NB4 (cell line): ENCODE data around the gene PPHLN1.
A peak's percentile ranks its signal among the peaks of the same experiment; 100 is the strongest.

Experiments used
- DNase-seq: peaks from one replicate; pipeline ENCODE4 v3.0.0; 2010; ENCODE audit warnings: low read depth
- H3K4me3 ChIP-seq: one replicate; pipeline ENCODE4 v1.5.1; 2011; ENCODE audit warnings: mild to moderate bottlenecking, low read depth, low read length, moderate library complexity
- MYC ChIP-seq: IDR thresholded peaks from 2 replicates; pipeline ENCODE4 v1.6.1; 2011; ENCODE audit warnings: low read depth, low read length
- POLR2A ChIP-seq: IDR thresholded peaks from 2 replicates; pipeline ENCODE4 v1.6.1; 2011; ENCODE audit warnings: mild to moderate bottlenecking; ENCODE audit not compliant: insufficient read length; ENCODE audit errors: extremely low read depth
- TF ChIP-seq, protein P1 (sequence below): IDR thresholded peaks from one replicate; pipeline ENCODE4 v1.5.1; 2012; ENCODE audit warnings: low read depth, low read length
- TF ChIP-seq, protein P2 (sequence below): IDR thresholded peaks from 2 replicates; pipeline ENCODE4 v1.6.1; 2011; ENCODE audit warnings: low read depth, low read length

The PPHLN1 gene, protein sequence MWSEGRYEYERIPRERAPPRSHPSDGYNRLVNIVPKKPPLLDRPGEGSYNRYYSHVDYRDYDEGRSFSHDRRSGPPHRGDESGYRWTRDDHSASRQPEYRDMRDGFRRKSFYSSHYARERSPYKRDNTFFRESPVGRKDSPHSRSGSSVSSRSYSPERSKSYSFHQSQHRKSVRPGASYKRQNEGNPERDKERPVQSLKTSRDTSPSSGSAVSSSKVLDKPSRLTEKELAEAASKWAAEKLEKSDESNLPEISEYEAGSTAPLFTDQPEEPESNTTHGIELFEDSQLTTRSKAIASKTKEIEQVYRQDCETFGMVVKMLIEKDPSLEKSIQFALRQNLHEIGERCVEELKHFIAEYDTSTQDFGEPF

DNA sequence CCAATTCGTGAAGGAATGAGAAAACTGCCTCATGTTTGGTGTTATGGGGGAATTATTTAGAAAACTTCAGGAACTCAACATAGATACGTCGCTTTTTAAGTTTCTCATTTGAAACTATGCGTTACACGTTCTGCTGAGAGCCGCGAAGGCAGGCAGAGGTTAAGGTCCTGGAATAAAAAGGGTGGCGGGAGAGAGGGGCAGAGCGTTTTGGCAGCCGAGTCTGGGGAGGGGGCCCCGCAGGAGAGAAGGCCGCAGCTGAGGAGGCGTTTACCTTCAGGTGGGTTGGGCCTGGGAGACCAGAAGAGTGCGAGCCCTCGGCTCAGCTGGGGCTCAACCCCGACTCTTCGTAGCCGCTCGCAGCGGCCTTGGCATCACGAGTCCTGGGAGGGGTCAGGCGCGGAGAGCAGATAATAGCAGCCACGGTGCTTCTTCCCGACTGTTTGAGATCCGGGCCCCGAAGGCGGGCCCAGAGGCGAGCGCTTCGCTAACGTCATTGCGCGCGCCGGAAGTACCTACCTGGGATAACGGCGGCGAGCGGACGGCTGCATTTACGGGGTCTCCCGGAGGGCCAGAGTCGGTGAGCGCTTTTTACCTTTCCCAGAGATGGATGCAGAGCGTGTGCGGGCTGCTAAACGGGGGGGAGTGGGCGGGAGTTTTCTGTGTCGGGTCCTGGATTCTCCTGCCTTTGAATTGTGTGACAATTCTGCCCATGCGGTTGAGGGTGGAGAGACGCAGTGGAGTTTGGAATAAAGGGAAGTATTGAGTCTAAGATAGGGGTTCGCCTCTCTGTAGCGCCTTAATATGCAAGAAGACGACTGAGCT lies at the start of gene PPHLN1, which contains the start of gene ZCRB1:
TSS of gene PPHLN1 (plus strand) at position 515 of the 822 bp plus-strand sequence. CDS start 9,736 bp downstream, outside the sequence.
TSS of gene ZCRB1 (minus strand) at position 442 of the 822 bp plus-strand sequence. CDS start 1,992 bp downstream, outside the sequence.
- DNase-seq, result peak; percentile 91
- TF ChIP-seq, protein P1, sequence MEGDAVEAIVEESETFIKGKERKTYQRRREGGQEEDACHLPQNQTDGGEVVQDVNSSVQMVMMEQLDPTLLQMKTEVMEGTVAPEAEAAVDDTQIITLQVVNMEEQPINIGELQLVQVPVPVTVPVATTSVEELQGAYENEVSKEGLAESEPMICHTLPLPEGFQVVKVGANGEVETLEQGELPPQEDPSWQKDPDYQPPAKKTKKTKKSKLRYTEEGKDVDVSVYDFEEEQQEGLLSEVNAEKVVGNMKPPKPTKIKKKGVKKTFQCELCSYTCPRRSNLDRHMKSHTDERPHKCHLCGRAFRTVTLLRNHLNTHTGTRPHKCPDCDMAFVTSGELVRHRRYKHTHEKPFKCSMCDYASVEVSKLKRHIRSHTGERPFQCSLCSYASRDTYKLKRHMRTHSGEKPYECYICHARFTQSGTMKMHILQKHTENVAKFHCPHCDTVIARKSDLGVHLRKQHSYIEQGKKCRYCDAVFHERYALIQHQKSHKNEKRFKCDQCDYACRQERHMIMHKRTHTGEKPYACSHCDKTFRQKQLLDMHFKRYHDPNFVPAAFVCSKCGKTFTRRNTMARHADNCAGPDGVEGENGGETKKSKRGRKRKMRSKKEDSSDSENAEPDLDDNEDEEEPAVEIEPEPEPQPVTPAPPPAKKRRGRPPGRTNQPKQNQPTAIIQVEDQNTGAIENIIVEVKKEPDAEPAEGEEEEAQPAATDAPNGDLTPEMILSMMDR, result no peak
- TF ChIP-seq MYC (no peak; the same call in 1 of the 2 replicates), POLR2A (peak; percentile 95)
- TF ChIP-seq, protein P2, sequence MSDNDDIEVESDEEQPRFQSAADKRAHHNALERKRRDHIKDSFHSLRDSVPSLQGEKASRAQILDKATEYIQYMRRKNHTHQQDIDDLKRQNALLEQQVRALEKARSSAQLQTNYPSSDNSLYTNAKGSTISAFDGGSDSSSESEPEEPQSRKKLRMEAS, result peak; percentile 61

DNA sequence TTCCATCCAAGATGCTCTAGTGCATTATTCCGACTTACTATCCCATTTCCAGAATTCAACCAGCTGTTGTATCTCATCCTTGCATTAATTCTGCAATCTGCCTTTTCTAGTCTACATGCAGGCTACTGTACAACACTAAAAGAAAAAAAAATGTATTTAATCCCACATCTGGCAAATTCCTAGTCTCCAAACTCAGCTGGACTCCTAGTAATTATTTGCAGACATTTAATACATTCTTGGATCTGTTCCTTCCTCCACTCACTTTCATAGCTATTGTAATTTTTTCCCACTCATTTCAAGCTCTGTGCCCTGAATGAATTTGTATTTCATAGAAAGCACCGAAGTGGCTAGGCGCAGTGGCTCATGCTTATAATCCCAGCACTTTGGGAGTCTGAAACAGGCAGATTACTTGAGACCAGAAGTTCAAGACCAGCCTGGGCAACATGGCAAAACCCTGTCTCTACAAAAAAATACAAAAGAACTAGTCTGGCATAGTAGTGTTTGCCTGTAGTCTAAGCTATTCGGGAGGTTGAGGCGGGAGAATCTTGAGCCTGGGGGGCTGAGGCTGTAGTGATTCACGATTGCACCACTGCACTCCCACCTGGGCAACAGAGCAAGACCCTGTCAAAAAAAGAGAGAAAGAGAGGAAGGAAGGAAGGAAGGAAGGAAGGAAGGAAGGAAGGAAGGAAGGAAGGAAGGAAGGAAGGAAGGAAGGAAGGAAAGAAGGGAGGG lies 48.4 kb upstream of the PPHLN1 start:
- H3K4me3 ChIP-seq, result no peak overlapping the region
- DNase-seq, result no peak
- TF ChIP-seq, protein P1, result no peak
- TF ChIP-seq MYC, result no peak

More for the DNA sequence above, at the start of gene PPHLN1, which contains the start of gene ZCRB1:
- peak within 1 kb of the TSS; percentile 99 for H3K4me3 ChIP-seq

DNA sequence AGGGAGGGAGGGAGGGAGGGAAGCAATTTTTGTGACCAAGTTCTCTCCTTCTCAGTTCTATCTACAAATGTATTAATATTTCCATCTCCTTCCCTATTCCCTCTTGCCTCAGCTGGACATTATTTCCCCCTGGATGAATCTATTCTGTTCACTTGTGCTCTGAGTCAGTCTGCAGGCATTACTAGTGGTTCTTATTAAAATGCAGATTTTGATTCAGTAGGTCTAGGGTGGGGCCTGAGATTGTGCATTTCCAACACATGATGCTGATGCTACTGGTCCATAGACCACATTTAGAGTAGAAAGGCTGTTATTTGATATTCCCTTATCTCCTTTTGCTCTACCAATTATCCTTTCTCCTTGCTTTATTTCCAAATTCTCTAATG lies 47.8 kb upstream of the PPHLN1 start:
- no peak for DNase-seq
- TF ChIP-seq, protein P1, result no peak
- TF ChIP-seq POLR2A (no peak), MYC (no peak)
- TF ChIP-seq, protein P2, result no peak

DNA sequence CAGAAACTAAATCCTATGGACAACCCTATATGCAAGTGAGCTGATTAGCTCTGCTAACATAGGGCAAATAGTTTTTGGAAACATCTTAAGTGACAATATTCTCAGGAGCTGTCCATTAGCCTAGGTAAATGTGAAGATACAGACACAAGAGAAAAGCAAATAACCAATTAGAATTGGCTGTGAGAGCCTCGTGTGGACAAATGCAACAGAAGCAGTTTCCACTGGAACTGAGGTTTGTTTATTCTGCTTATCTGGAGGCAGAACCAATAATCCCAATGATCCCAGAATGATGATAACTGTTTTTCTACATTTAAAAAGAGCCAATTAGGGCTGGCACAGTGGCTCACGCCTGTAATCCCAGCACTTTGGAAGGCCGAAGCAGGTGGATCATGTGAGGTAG lies 44.7 kb upstream of the PPHLN1 start:
- TF ChIP-seq POLR2A, result no peak
- TF ChIP-seq, protein P2, result no peak
- TF ChIP-seq MYC, result no peak
- TF ChIP-seq, protein P1, result no peak
- H3K4me3 ChIP-seq, result no peak overlapping the region
- DNase-seq, result no peak

More for the DNA sequence above, 47.8 kb upstream of the PPHLN1 start:
- H3K4me3 ChIP-seq, result no peak overlapping the region

DNA sequence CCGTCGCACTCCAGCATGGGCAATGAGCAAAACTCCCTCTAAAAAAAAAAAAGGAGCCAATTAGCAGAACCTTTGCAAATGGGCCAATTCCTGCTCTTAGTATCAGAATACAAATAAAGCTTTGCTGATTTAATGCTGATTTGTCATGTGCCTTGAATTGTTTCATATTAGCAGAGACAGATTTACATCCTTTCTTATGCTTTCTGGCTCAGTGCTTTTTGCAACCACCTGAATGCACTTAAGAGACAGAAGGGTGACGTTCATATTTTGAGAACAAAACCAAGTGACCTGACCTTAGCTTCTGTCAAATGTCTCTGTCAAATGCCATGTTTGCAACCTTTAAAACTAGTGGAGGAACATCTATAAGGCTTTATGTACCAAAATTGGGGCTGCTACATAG lies 44.1 kb upstream of the PPHLN1 start:
- DNase-seq, result no peak
- no peak overlapping the region for H3K4me3 ChIP-seq
- TF ChIP-seq MYC, result no peak
- TF ChIP-seq, protein P1, result no peak
- no peak for TF ChIP-seq POLR2A
- TF ChIP-seq, protein P2, result no peak
